ENCODE data around the gene NTSR1.

NTSR1 gene

DNA sequence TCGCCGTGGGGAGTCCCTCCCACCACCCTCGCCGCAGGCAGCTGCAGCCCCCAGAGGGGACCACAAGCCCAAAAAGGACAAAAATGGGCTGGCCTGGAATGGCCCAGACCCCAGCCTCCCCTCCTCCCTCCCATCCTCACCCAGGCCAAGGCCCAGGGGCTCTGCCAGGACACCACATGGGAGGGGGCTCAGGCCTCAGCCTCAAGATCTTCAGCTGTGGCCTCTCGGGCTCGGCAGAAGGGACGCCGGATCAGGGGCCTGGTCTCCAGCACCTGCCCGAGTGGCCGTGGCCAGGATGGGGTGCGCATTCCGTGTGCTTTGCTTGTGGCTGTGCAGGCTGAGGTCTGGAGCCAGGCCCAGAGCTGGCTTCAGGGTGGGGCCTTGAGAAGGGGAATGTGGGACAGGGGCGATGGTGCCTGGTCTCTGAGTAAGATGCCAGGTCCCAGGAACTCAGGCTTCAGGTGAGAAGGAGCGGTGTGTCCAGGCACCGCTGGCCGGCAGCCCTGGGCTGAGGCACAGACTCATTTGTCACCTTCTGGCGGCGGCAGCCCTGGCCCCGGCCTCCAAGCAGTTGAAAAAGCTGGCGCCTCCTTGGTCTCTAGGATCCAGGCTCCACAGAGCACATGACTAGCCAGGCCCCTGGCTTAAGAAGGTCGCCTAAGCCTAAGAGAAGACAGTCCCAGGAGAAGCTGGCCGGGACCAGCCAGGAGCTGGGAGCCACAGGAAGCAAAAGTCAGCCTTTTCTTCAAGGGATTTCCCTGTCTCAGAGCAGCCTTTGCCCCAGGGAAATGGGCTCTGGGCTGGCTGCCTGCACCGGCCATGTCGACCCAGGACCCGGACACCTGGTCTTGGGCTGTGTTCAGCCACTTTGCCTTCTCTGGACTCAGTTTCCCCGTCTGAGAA lies 52.5 kb downstream of the NTSR1 start:
- no peak for DNase-seq

DNA sequence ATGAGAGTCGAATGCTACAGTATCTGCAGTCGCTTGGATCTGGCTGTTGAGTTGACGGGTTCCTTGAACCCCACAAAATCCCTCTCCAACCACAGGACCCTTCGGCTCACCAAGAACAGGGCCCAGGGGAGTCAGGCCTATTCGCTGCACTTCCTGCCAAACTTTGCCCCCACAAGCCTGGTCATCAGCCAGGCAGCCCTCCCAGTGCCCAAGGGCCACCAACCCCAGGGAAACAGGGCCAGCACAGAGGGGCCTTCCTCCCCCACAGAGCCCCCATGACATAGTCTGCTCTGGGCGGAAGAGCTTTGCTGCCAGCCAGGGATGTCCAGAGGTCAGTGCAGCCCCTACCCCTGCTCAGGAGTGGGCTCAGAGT lies 53.1 kb downstream of the NTSR1 start:
- DNase-seq: no peak

DNA sequence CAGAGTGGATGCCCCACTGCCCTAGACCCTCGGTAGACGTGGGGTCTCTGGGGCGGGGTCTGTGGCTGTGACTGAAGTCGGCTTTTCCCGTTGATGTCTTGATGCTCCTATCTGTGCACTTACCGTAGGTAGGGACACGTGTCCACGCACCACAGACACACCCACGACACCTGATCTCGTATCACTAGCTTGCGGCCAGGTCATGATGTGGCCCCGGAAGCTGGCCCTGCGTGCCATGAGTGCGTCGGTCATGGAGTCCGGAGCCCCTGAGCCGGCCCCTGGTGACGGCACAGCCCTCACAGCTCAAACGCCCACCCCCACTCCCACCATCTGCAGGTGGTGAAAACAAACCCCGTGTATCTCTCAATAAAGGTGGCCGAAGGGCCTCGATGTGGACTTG lies 53.7 kb downstream of the NTSR1 start:
- DNase-seq: no peak

DNA sequence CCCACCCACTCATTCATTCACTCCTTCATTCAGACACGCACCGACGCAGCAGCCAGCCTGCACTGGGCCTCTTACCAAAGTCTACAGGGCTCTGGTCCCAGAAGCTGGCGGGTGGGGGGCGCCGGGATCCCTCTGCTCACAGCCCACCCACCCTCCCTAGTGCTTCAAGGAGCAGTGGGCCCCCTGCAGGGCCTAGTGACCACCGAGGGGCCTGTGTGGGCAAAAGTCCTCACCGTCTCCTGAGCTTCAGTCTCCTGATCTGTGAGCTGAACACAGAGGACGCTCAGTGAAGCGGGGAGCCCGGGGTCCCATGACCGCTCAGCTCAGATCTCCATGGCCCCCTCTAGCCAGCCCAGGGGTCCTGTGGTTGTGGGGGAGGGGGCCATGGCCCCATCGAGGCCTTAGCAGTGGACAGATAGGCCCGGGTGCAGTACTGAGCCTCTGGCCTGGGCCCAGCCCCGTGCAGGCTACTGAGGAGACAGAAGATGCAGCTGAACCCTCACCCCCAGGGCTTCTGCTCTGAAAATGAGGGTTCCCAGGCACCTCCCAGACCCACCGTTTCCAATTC lies 54.2 kb downstream of the NTSR1 start:
- DNase-seq: no peak

DNA sequence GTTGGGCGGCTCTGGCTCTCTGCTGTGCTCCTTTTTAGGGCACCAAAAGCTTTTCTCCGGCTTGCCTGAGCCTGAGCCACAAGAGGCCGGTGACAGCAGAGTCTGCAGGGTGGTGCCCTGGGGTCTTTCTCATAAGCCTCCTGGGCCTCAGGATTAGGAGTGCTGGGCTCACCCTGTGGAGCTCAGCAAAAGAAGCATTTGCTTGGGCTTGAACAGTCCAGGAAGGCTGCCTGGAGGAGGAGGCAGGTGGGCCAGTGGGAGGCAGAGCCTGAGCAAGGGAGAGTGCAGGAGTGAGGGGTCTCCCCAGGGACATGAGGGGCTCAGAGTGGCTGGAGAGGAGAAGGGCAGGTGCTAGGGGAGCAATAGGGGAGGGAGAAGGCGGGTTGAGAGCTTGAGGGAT lies 54.8 kb downstream of the NTSR1 start:
- no peak for DNase-seq

DNA sequence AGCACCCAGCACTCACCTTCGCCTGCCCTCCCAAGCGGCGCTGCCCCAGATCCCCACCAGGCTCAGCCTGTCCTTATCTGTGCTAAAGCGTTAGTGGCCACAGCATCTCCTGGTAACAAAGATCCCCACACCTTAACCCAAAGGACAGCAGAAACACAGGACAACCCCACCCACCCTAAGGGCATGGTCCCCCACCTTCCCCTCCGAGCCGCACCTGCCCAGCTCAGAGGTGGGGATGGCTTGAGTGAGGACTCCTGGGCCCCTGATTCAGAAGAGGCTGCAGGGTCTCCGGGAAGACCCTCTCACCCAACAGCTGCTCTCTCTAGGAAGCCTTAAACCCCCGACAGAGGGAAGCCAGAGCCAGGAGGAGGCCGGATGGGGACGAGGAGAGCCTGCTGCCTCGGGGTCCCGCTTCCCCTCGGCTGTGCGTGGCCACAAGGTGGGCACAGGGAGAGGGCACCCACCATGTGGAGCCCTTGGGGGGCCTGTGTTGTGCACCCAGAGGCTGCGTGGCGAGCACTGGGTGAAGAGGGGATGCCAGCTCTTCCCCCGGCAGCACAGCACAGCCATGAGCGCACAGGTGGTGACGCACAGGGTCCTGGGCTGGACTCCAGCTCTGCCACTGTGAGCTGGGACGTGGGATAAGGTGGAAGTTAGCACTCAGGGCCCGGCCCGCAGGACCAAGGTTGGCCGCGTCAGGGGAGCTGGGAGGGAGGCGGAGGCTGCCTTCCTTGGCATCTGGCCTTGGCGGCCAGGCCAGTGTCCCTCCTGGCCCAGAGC lies 55.7 kb downstream of the NTSR1 start:
- no peak for DNase-seq

DNA sequence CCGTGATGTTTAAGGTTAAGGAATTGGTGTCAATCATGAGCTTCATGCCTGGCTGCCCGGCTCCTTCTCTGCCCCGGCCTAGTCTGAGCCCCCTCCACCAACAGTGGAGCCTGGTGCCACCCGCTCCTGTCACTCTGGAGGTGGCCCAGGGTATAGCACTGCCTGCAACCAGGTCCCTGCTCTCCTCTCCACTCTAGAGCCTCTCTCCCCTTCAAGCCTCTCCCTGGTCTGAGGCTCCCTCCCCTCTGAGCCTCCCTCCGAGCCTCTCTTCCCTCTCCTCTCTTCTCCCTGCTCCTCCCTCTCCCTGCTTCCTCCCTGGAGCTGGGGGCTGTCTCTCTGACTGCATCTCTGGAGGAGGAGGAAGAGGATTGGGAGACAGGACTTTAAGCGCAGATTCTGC lies 56.4 kb downstream of the NTSR1 start:
- no peak for DNase-seq

DNA sequence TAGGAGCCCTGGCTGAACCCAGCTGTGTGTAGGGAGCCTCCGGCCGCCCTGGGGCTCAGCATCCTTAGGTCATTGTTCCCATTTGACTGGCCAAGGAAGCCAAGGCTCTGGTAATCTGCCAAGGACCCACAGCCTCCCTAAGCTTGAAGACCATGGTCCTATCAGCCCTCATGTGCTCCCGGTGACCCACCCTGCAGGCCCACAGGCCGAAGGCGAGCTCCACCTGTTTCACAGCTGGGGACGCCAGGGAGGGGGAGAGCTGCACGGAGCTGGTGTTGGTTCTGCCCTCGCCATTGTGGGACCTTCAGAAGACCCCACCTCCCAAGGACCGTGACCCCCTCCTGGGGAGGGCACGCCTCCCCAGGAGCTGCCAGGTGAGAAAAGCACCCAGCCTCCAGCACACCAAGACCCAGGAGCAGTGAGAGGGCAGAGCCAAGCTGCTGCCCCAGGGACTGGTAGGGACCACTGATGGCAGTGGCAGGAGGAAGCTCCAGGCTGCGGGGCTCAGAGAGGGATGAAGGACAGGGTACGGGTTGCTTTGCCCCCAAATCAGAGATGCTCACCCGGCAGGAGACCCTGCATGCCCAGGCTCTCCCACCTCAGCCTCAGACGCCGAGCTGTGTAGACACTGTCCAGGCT lies 56.9 kb downstream of the NTSR1 start:
- no peak for DNase-seq

DNA sequence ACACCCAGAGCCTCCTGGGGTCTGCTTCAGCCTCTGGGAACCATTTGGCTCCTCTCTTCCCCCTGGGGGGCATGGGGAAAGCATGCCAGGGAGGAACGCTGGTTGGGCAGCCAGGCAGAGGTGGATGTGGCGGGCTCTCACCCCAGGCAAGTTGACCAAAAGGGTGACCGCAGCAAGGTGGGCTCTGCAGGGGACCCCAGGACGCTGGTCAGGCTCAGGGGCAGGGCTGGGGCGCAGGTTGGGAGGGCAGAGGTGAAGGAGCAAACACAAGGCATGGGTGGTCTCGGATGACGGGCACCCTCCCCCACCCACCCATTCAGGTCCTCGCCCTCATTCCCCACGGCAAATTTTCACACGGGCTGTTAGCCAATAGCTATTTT lies 57.4 kb downstream of the NTSR1 start:
- DNase-seq: no peak

DNA sequence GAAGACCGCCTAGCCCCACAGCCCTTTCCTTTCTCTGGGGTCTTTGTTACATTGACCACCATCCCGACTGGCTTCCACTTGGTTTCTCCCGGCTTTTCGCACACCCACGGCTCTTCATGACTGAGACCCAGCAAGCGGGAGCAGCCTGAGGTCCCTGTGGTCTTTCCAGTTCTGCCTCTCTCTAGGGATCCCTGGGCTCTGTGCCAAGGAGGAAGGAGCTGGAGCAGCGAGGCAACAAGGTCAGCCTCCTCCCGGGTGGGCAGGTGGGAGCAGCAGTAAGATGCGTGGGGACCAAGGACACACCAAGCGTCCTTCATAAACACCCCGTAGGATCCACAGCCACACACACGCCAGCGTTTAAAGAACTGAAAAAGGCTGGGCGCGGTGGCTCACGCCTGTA lies 58.1 kb downstream of the NTSR1 start:
- no peak for DNase-seq

DNA sequence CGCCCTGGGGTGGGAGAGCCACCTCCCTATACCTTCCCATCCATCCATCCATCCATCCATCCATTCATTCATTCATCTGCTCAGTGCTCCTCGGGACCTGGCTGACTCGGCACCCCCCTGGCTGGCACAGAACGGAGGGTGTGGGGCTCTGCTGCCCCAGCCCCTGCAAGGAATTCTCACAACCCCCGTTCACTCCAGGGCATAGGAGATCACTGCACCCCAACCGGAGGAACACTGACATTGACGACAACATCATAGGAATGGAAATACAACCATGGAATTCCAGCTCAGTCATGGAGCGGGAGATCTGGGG lies 59.6 kb downstream of the NTSR1 start:
- no peak for DNase-seq

DNA sequence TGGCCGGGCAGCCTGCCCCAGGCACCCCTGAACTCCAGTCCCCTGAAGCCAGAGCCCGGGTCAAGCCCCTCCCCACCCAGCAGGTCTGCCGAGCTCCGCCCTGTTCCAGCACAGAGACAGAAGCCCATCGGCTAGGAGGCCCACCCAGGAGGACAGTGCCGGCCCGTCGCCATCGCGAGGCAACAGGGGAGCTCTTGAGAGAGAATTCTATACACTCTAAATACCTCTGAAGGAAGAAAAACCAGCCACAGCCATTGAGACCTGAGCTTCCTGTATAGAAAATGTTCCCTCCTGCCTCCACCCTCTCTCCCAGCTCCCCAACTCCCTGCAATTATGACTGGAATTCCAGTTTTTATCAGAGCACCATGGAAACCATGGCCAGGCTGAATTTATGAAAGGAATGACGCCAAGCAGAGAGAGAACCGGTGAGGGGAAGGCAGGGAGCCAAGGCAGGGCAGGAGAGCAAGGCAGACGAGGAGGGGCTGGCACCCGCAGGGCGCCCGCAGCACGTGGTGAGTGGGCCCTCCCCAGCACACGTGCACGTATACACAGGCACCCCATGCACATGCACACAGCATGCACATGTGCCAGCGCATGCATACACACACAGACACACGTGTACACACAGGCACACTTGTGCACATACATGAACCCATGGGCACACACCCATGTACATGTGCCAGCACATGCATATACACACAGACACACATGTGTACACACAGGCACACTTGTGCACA lies 60.1 kb downstream of the NTSR1 start:
- DNase-seq: no peak

DNA sequence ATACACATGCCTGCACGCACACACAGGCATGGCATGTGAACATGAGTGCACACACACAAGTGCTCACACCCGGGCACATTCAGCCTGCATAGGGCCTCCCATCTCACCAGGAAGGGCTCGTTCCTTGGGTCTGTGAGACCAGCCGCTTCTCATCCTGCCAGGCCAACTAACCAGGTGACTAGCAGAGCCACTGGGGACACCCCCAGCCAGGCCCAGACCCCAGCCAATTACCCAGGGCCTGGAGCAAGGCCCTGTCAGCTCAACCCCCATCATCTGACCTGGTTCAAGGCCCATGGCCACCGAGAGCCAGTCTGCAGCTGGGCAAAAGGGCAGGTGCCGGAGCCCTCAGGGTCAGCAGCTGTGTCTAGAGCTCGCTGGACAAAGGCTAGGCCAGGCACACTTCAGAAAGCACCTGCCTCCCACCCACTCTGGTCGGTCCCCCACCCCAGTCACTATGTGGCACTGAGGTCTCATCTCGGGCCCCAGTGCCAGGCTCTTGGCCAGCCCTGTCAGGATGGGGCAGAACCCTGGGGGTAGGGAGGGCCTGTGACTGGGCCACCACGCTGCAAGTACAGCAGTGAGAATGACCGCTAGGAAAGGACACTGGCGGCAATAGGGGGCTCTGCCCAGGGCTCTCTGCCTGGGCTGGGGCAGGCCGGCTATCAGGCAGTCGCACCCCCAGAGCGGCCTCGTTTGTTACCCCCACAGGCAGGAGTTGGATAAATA lies 60.9 kb downstream of the NTSR1 start:
- no peak for DNase-seq

DNA sequence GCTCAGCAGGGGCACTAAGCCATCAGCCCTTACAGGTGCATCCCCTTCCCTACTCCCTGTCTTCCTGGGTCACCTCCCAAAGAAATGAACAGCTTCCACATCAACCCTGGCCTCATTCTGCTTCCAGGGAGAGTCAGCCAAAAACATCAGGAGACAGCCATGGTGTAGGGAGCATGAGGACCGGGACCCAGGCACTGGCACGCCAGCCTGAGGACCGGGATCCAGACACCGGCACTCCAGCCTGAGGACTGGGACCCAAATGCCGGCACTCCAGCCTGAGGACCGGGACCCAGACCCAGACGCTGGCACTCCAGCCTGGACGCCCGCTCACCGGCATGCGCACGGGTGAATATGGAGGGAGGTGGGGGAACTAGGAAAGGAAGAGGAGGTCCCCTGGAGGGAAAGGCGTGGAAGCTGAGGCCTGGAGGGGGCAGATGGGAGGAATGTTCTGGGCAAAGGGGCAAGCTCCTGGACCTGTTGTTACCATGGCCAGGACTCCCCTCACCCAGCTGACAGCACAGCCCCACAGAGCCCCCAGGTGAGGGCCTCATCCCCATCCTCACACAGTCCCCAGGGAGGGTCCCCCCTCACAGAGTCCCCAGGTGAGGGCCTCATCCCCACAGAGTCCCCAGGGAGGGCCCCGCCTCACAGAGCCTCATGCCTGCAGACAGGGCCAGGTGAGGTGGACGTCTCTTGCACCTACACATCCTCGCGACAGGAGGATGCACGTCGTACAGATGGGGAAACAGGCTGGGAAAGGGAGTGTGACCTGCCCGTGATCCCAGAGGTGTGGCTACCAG lies 61.7 kb downstream of the NTSR1 start:
- DNase-seq: no peak

DNA sequence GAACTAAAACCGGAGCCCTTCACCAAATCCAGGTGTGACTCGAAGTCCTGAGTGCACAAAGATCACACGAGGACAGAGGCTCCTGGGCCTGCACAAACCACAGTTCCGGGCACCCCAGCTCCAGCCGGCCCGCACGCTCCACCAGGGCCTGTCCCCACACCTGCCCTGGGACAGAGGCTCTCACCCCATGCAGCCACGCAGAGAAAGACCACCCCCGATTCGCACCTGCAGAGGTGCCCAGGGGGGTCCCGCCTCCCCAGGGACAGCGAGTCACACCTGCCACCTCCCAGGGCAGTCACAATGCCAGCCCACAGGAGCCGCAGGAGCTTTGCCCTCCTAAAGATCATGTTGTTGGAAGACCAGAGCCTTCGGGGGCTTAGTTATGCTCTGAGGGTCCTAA lies 62.3 kb downstream of the NTSR1 start:
- no peak for DNase-seq

DNA sequence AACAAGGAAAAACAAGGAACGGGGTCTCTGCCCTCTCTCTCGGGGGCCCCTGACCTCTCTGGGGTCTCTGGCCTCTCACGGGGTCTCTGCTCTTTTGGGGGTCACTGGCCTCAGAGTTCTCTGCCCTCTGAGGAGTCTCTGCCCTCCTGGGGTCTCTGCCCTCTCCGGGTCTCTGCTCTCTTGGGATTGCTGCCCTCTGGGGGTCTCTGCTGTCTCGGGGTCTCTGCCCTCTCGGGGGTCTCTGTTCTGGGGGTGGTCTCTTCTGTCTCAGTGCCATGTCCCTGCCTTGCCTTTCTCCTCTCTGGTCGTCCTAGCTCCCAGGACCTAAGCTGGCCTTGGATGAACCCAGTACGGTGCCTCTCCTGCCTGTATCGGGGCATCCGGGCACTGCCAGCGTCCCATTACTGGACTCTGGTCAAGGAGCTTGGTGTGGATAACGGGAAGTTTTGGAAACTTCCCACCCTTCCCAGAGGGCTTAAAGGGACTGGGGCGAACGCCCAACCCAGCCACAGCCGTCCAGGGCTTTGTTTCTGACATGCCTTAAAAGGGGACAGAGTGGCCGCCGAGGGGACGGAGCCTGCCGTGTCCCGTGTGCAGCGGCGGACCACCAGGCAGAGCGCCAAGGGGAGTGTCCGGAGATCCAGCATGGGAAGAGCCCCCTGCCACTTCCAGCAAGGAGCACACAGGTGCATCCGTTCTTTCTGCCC lies 62.9 kb downstream of the NTSR1 start:
- DNase-seq: no peak

DNA sequence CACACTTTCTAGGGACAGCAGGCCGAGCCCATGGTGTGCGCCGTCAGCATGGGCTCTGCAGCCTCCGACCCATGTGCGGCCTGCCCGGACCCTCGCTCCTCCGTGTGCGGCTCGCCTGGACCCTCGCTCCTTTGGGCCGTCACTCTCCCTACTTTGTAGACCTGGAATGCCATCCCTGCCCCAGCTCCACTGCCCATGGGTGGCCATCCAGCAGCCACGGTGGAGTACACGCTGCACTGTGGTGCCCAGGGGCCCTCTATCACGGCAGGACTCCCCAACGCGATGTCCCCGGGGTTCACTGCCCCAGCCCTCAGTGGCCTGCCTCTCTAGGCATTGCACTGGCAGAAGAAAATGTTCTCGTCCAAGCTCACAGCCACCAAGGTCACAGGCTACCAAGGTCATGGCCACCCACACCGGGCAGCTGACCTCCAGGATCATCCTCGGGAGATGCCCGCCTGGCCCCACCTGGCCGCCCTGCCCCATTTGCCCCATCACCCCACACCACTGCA lies 63.5 kb downstream of the NTSR1 start:
- DNase-seq: no peak

DNA sequence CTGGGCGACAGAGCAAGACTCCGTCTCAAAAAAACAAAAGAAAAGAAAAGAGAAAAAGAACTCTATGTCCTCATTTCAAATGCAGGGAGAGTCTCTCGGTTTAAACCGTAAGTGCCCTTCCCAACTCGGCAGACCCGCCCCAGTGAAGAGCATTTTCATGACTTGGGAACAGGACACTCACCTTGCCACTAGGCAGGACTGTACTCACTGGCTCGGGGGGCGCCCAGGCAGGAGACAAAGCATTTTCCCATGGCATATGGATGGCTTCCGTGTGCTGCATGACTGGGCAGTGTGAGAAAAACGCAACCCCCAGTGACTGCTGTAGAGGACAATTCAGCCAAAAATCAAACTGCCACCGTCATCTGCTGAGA lies 64.0 kb downstream of the NTSR1 start:
- DNase-seq: no peak

DNA sequence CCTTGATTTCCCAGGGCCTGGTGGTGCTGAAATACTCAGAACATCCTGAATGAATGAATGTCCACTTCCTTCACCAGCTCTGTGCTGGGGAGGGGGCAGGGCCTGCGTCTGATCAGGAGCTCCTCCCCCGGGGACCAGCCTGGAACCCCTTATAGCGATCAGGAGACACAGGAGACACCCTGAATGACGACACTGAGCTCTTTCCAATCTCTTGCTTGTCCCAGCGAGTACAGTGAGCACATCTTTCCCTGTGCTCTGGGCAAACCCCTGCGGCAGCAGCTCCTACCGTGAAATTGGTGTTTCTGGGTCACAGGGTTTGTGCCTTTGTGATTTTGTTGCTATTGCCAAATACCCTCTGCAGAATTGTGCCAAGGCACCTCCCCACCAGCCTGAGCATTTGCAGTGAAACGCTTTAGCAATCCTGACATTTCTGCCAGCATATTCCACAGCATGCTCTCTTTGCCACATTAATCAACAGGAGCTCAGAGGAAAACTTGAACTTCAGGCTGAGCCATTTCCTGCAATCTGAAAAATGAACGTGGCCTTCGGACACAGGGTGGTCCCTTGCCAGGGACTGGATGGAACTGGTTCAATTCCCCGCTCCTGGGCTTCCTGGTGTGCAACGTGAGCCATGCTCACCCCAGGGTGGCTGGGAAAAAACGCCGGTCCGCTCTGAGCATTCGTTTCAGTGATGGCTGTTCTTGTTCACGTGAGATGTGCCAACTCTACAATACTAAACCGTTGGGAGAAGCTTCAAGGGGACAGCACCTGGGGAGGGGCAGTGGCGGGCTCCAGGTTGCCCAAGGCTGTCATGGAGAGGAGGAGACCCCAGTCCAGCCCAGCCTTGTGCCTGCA lies 64.6 kb downstream of the NTSR1 start:
- no peak for DNase-seq
